Neural progenitor cell (in vitro differentiated cells): ENCODE measurements around the gene TMCO1.

Source experiments
- EZH2 ChIP-seq: fragments of 200-600 bp; sonication (generic); IDR thresholded peaks from 2 replicates; pipeline ENCODE4 v1.6.1; 2017; ENCODE audit warnings: antibody characterized with exemption, mild to moderate bottlenecking, moderate library complexity
- EZH2phosphoT487 ChIP-seq: fragments of 200-600 bp; sonication (generic); IDR thresholded peaks from 2 replicates; pipeline ENCODE4 v1.6.1; 2017; ENCODE audit warnings: antibody characterized with exemption
- TF ChIP-seq, protein P1 (sequence below): fragments of 200-600 bp; sonication (generic); IDR thresholded peaks from 2 replicates; pipeline ENCODE4 v1.5.1; 2017; ENCODE audit warnings: antibody characterized with exemption, mild to moderate bottlenecking

DNA sequence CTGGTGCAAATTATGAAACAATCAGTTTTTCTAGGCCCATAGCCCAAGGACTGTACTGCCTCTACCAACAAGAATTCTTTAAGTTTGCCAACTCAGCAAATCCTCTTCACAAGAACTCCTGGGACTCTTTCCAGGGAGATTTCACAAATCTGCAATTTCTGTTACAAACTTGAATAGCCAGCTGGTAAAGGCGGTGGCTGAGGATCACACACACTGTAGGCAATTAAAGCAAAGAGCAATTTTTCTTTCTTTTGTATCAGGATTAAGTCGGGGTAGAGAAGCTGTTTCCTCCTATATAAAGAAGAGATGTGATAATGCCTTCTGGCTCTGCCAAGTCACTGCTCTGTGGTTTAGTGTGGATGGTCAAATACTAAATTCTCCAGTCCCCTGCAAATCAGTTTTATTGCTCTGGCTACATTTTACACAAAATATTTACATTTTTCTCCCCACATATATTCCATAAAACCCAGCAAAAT lies 72.0 kb downstream of the TMCO1 start:
- TF ChIP-seq, protein P1, sequence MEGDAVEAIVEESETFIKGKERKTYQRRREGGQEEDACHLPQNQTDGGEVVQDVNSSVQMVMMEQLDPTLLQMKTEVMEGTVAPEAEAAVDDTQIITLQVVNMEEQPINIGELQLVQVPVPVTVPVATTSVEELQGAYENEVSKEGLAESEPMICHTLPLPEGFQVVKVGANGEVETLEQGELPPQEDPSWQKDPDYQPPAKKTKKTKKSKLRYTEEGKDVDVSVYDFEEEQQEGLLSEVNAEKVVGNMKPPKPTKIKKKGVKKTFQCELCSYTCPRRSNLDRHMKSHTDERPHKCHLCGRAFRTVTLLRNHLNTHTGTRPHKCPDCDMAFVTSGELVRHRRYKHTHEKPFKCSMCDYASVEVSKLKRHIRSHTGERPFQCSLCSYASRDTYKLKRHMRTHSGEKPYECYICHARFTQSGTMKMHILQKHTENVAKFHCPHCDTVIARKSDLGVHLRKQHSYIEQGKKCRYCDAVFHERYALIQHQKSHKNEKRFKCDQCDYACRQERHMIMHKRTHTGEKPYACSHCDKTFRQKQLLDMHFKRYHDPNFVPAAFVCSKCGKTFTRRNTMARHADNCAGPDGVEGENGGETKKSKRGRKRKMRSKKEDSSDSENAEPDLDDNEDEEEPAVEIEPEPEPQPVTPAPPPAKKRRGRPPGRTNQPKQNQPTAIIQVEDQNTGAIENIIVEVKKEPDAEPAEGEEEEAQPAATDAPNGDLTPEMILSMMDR = no peak
- TF ChIP-seq EZH2 = no peak
- TF ChIP-seq EZH2phosphoT487 = no peak
